ENCODE measurements around the gene PIGO. TPM values are rescaled to one million over a fixed set of nuclear protein-coding genes. Genes with fewer than 3 reads are reported as not detected.
A peak's percentile ranks its signal among the peaks of the same experiment; 100 is the strongest.

The PIGO gene
- total and polyA plus RNA-seq, 9 of the 15 experiments (the other 6 are each of a cell fraction or from before 2014, with no cell fraction given): 5.4 to 13.7 (median 9.7) TPM

GRCh38 chr9:35102769-35103659 is 6.6 kb upstream of the PIGO start, which contains the start of gene STOML2 (continued):
- 0 out of 4 replicates have a peak, but pooled peaks of 1 of the 2 experiments have one; percentile 14 for TF ChIP-seq NONO (IDR thresholded peaks at IDR 0.05; ENCODE audit: low read depth in 2 of 2, low read length in 1 of 2)
- peak; percentile 77 for TF ChIP-seq MEIS2 (IDR thresholded peaks at IDR 0.05; ENCODE audit: partially characterized antibody)
- TF ChIP-seq HNRNPLL (IDR thresholded peaks at IDR 0.05; ENCODE audit: low read depth, low read length, poor library complexity, severe bottlenecking): peak; percentile 77
- TF ChIP-seq ETV1 (tag; conservative IDR thresholded peaks at IDR 0.05; ENCODE audit: low read depth): peak; percentile 82
- peak; percentile 94 for TF ChIP-seq ZHX1 (conservative IDR thresholded peaks at IDR 0.05; ENCODE audit: low read length)
- peak; percentile 69; the same call in 1 of the 2 replicates for TF ChIP-seq ETV5 (CRISPR knock-in tag; IDR thresholded peaks at IDR 0.05; ENCODE audit: low read depth)
- TF ChIP-seq GABPB1 (CRISPR knock-in tag; IDR thresholded peaks at IDR 0.05): peak; percentile 99
- no peak for TF ChIP-seq MTF1 (CRISPR knock-in tag; IDR thresholded peaks at IDR 0.05; ENCODE audit: borderline replicate concordance)
- TF ChIP-seq MYC (IDR thresholded peaks at IDR 0.05; ENCODE audit: low read depth, low read length): peak; percentile 71
- no peak for TF ChIP-seq MYC (CRISPR knock-in tag; IDR thresholded peaks at IDR 0.05; ENCODE audit: borderline replicate concordance, low read depth)
- TF ChIP-seq SIN3B (IDR thresholded peaks at IDR 0.05; ENCODE audit: low read depth): peak; percentile 88
- 0 out of 2 replicates have a peak, but pooled peaks have one; percentile 22 for TF ChIP-seq ZBED1 (IDR thresholded peaks at IDR 0.05)

Measured in K562 (cell line).